OCI-LY3 (cell line): Measurements from ENCODE around the gene VENTX.

Experiments
- H2AFZ ChIP-seq: fragments of 200-600, 300-600 bp; shearing (Covaris generic); 2 replicates; pipeline ENCODE4 v1.6.0; 2014; ENCODE audit warnings: antibody characterized with exemption, low read depth, low read length
- H3K27ac ChIP-seq: fragments of 200-600, 300-600 bp; sonication (generic); 2 replicates; pipeline ENCODE4 v1.5.1; 2014; ENCODE audit warnings: mild to moderate bottlenecking, low read length, moderate library complexity, mixed read lengths
- H3K27me3 ChIP-seq: fragments of 200-600, 300-600 bp; sonication (generic); 2 replicates; pipeline ENCODE4 v1.6.1; 2014; ENCODE audit warnings: low read depth, low read length, mixed read lengths
- H3K36me3 ChIP-seq: fragments of 200-600, 300-600 bp; sonication (generic); replicated peaks from 2 replicates; pipeline ENCODE3; 2014; ENCODE audit warnings: low read depth, low read length, mixed read lengths
- H3K4me1 ChIP-seq: fragments of 300-600, 200-600 bp; sonication (generic); 2 replicates; pipeline ENCODE4 v1.6.1; 2014; ENCODE audit warnings: low read length, mixed read lengths
- H3K4me2 ChIP-seq: fragments of 200-600, 300-600 bp; sonication (generic); 2 replicates; pipeline ENCODE4 v1.6.1; 2014; ENCODE audit warnings: low read length, mixed read lengths
- H3K4me3 ChIP-seq: fragments of 300-600, 200-600 bp; sonication (generic); 2 replicates; pipeline ENCODE4 v1.5.1; 2014; ENCODE audit warnings: antibody characterized with exemption, mild to moderate bottlenecking, low read length, moderate library complexity
- H3K79me2 ChIP-seq: fragments of 300-600, 200-600 bp; shearing (Covaris generic); 2 replicates; pipeline ENCODE4 v1.6.1; 2014; ENCODE audit warnings: mild to moderate bottlenecking, low read length, mixed read lengths
- H3K9ac ChIP-seq: fragments of 300-600, 200-600 bp; shearing (Covaris generic); 2 replicates; pipeline ENCODE4 v1.6.0; 2014; ENCODE audit warnings: mild to moderate bottlenecking, low read length, moderate library complexity
- H3K9me3 ChIP-seq: fragments of 200-600, 300-600 bp; shearing (Covaris generic); 2 replicates; pipeline ENCODE4 v1.6.1; 2014; ENCODE audit warnings: low read length, mixed read lengths; ENCODE audit not compliant: insufficient read depth
- H4K20me1 ChIP-seq: fragments of 200-600, 300-600 bp; sonication (generic); 2 replicates; pipeline ENCODE4 v1.6.1; 2016; ENCODE audit warnings: low read length, mixed read lengths; ENCODE audit not compliant: insufficient read depth
- CTCF ChIP-seq: fragments of 200-600, 300-600 bp; sonication (generic); IDR thresholded peaks from 2 replicates; pipeline ENCODE4 v1.5.1; 2014; ENCODE audit warnings: antibody characterized with exemption, low read length, low read depth
- EZH2phosphoT487 ChIP-seq: fragments of 200-600 bp; shearing (Covaris generic); IDR thresholded peaks from 2 replicates; pipeline ENCODE4 v1.6.1; 2018; ENCODE audit warnings: antibody characterized with exemption, mixed run types, low read depth

Gene VENTX

GRCh38 chr10:133224756-133225372 lies 12.8 kb upstream of the VENTX start:
- no peaks in the 10 kb centered on the region for H3K36me3 ChIP-seq
- H3K4me3 ChIP-seq = no peak overlapping the region
- H3K79me2 ChIP-seq = no peaks in the 10 kb centered on the region
- TF ChIP-seq EZH2phosphoT487 = no peak
- no peak for TF ChIP-seq CTCF
- no peak overlapping the region for H2AFZ ChIP-seq
- H3K9me3 ChIP-seq = no peaks in the 10 kb centered on the region
- no peak overlapping the region for H3K27ac ChIP-seq
- no peaks in the 10 kb centered on the region for H3K4me1 ChIP-seq
- no peak overlapping the region for H3K9ac ChIP-seq
- no peaks in the 10 kb centered on the region for H4K20me1 ChIP-seq
- H3K4me2 ChIP-seq = no peak overlapping the region
- no peaks in the 10 kb centered on the region for H3K27me3 ChIP-seq

- Histone ChIP-seq H3K4me3 (no peak overlapping the region), H3K9me3 (no peaks in the 10 kb centered on the region), H3K27me3 (no peaks in the 10 kb centered on the region), H3K4me1 (no peaks in the 10 kb centered on the region), H3K9ac (no peak overlapping the region), H3K27ac (no peak overlapping the region), H3K4me2 (no peak overlapping the region), H3K79me2 (no peaks in the 10 kb centered on the region), H4K20me1 (no peaks in the 10 kb centered on the region), H2AFZ (no peak overlapping the region), H3K36me3 (no peaks in the 10 kb centered on the region)
- no peak for TF ChIP-seq EZH2phosphoT487
- no peak for TF ChIP-seq CTCF
Observed at GRCh38 chr10:133225707-133226191, 11.9 kb upstream of the VENTX start.

GRCh38 chr10:133226251-133226808 lies 11.3 kb upstream of the VENTX start:
- Histone ChIP-seq H3K4me2 (no peak overlapping the region), H3K4me3 (no peak overlapping the region), H3K79me2 (no peaks in the 10 kb centered on the region), H4K20me1 (no peaks in the 10 kb centered on the region), H3K27ac (no peak overlapping the region), H3K36me3 (no peaks in the 10 kb centered on the region), H3K9ac (no peak overlapping the region), H2AFZ (no peak overlapping the region), H3K4me1 (no peaks in the 10 kb centered on the region), H3K27me3 (no peaks in the 10 kb centered on the region), H3K9me3 (no peaks in the 10 kb centered on the region)
- TF ChIP-seq EZH2phosphoT487 (no peak), CTCF (no peak)

GRCh38 chr10:133227256-133227655 lies 10.4 kb upstream of the VENTX start:
- no peaks in the 10 kb centered on the region for H3K79me2 ChIP-seq
- H3K4me1 ChIP-seq = no peaks in the 10 kb centered on the region
- no peak overlapping the region for H3K4me3 ChIP-seq
- H3K9ac ChIP-seq = no peak overlapping the region
- H4K20me1 ChIP-seq = no peaks in the 10 kb centered on the region
- no peaks in the 10 kb centered on the region for H3K36me3 ChIP-seq
- no peaks in the 10 kb centered on the region for H3K27me3 ChIP-seq
- TF ChIP-seq CTCF (no peak), EZH2phosphoT487 (no peak)
- H2AFZ ChIP-seq = no peak overlapping the region
- no peak overlapping the region for H3K27ac ChIP-seq
- no peaks in the 10 kb centered on the region for H3K9me3 ChIP-seq
- H3K4me2 ChIP-seq = no peak overlapping the region
